ENCODE results near the gene SLC35G3. TPM values are rescaled to one million over a fixed set of nuclear protein-coding genes. Genes with fewer than 3 reads are reported as not detected.

Gene SLC35G3
- total and polyA plus RNA-seq, 10 of the 15 experiments (the other 5 are each of a cell fraction or from before 2014, with no cell fraction given) = not detected

- CTCF ChIA-PET = interaction anchor here (1.1 kb wide), 1 partner anchor 15 kb away, joined by 3 read pairs; no protein-coding TSS in a partner anchor
- no peaks in the 10 kb centered on the region for H3K36me3 ChIP-seq (ENCODE audit: control insufficient read depth in 2 of 2, insufficient read depth in 2 of 2, low read length in 1 of 2)
- H3K9ac ChIP-seq (ENCODE audit: control insufficient read depth, insufficient read depth, low read length) = no peak overlapping the region
- RAD21 ChIA-PET (ENCODE audit: unreplicated experiment) = no interaction called here
- 2% methylated on average over 2 of the region's 2 CpGs for WGBS (ENCODE audit: insufficient coverage, insufficient replicate concordance, low lambda C conversion rate, missing lambda C conversion rate)
- no peaks in the 10 kb centered on the region for H3K79me2 ChIP-seq (ENCODE audit: control insufficient read depth, insufficient read depth, low read length)
- no peak for TF ChIP-seq ETV6 (conservative IDR thresholded peaks at IDR 0.05 in 1 of 2, IDR thresholded peaks at IDR 0.05 in 1 of 2; ENCODE audit: borderline replicate concordance in 1 of 2, low read depth in 1 of 2)
- no peak for TF ChIP-seq LARP7 (IDR thresholded peaks at IDR 0.05)
- TF ChIP-seq CBX3 (IDR thresholded peaks at IDR 0.05; ENCODE audit: borderline replicate concordance, low read depth) = no peak
- TF ChIP-seq, protein P1, sequence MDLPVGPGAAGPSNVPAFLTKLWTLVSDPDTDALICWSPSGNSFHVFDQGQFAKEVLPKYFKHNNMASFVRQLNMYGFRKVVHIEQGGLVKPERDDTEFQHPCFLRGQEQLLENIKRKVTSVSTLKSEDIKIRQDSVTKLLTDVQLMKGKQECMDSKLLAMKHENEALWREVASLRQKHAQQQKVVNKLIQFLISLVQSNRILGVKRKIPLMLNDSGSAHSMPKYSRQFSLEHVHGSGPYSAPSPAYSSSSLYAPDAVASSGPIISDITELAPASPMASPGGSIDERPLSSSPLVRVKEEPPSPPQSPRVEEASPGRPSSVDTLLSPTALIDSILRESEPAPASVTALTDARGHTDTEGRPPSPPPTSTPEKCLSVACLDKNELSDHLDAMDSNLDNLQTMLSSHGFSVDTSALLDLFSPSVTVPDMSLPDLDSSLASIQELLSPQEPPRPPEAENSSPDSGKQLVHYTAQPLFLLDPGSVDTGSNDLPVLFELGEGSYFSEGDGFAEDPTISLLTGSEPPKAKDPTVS (IDR thresholded peaks at IDR 0.05; ENCODE audit: low read depth, low read length) = no peak
- TF ChIP-seq, protein P2, sequence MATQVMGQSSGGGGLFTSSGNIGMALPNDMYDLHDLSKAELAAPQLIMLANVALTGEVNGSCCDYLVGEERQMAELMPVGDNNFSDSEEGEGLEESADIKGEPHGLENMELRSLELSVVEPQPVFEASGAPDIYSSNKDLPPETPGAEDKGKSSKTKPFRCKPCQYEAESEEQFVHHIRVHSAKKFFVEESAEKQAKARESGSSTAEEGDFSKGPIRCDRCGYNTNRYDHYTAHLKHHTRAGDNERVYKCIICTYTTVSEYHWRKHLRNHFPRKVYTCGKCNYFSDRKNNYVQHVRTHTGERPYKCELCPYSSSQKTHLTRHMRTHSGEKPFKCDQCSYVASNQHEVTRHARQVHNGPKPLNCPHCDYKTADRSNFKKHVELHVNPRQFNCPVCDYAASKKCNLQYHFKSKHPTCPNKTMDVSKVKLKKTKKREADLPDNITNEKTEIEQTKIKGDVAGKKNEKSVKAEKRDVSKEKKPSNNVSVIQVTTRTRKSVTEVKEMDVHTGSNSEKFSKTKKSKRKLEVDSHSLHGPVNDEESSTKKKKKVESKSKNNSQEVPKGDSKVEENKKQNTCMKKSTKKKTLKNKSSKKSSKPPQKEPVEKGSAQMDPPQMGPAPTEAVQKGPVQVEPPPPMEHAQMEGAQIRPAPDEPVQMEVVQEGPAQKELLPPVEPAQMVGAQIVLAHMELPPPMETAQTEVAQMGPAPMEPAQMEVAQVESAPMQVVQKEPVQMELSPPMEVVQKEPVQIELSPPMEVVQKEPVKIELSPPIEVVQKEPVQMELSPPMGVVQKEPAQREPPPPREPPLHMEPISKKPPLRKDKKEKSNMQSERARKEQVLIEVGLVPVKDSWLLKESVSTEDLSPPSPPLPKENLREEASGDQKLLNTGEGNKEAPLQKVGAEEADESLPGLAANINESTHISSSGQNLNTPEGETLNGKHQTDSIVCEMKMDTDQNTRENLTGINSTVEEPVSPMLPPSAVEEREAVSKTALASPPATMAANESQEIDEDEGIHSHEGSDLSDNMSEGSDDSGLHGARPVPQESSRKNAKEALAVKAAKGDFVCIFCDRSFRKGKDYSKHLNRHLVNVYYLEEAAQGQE (IDR thresholded peaks at IDR 0.05; ENCODE audit: low read depth, low read length) = no peak
- no peak for TF ChIP-seq POLR2AphosphoS5 (IDR thresholded peaks at IDR 0.05; ENCODE audit: low read length)
- TF ChIP-seq BHLHE40 (IDR thresholded peaks at IDR 0.05; ENCODE audit: borderline replicate concordance in 1 of 2, low read depth in 2 of 2, low read length in 1 of 2) = no peak
- no peak for TF ChIP-seq HDGF (IDR thresholded peaks at IDR 0.05)
- H3K27ac ChIP-seq (ENCODE audit: control insufficient read depth, insufficient read depth) = no peak overlapping the region
- no peaks in the 10 kb centered on the region for H4K20me1 ChIP-seq (ENCODE audit: control insufficient read depth, insufficient read depth)
- DNase-seq (ENCODE audit: low read depth, low spot score) (no peak), ATAC-seq (no peak), FAIRE-seq (no peak)
- H3K9me3 ChIP-seq (replicated peaks; ENCODE audit: control insufficient read depth, insufficient read depth, low read length) = no peaks in the 10 kb centered on the region
- H3K4me2 ChIP-seq (ENCODE audit: control insufficient read depth, insufficient read depth) = no peak overlapping the region
- POLR2A ChIA-PET = no interaction called here
- intact Hi-C loops (cut with micrococcal nuclease; ENCODE audit: unreplicated experiment) (no loop called here), in situ Hi-C loops (cut with MboI) (no loop called here)
- BruUV-seq (replicated peaks) = no TSS peak
- no peaks in the 10 kb centered on the region; a peak in 1 of 4 replicates for H3K27me3 ChIP-seq (replicated peaks in 1 of 2; ENCODE audit: control insufficient read depth in 2 of 2, insufficient read depth in 2 of 2, low read length in 1 of 2)
- no peak overlapping the region for H2AFZ ChIP-seq (ENCODE audit: control insufficient read depth, low read depth, low read length)
- H3K4me1 ChIP-seq (ENCODE audit: control insufficient read depth, insufficient read depth, low read length) = no peaks in the 10 kb centered on the region
- no peak overlapping the region for H3K4me3 ChIP-seq
- SMC1A ChIA-PET (ENCODE audit: uncharacterized antibody, unreplicated experiment) = interaction anchor here (1.1 kb wide), 1 partner anchor 18 kb away, joined by 3 read pairs; no protein-coding TSS in a partner anchor
Measured at GRCh38 chr17:35188111-35188510, 6.1 kb downstream of the SLC35G3 start.

Data from GM12878 (cell line).